Natural killer cell (primary cell): ENCODE measurements around the gene NGLY1. TPM values are rescaled to one million over a fixed set of nuclear protein-coding genes. Genes with fewer than 3 reads are reported as not detected.

Experiments used
- ATAC-seq, 3 donors: fragments of 150-1000 bp in 2 of 3; fragments of 200-7000 bp in 1 of 3; cut with Tn5 transposase; 1 replicate in 1 of 3; 2 replicates in 2 of 3; pipeline ENCODE4 v1.10.0; 2021; ENCODE audit warnings: mild to moderate bottlenecking in 2 of 3, moderate library complexity in 2 of 3
- DNase-seq, 2 donors: peaks; one replicate each; pipeline versions ENCODE4 v3.0.0 to v3.0.0-alpha.2; 2013 to 2021; ENCODE audit warnings: mixed read lengths in 1 of 2
- H3K27ac ChIP-seq: one replicate; pipeline ENCODE4 v1.5.1; 2013; ENCODE audit warnings: mild to moderate bottlenecking, low read length
- H3K27me3 ChIP-seq: one replicate; pipeline ENCODE4 v1.6.1; 2013; ENCODE audit warnings: low read length; ENCODE audit not compliant: control insufficient read depth, insufficient read depth
- H3K36me3 ChIP-seq: one replicate; pipeline ENCODE4 v1.6.1; 2013; ENCODE audit warnings: low read length; ENCODE audit not compliant: control insufficient read depth, insufficient read depth
- H3K4me1 ChIP-seq: one replicate; pipeline ENCODE4 v1.6.1; 2013; ENCODE audit warnings: low read length; ENCODE audit not compliant: control insufficient read depth, insufficient read depth
- H3K4me3 ChIP-seq: one replicate; pipeline ENCODE4 v1.5.1; 2013; ENCODE audit warnings: low read length
- H3K9me3 ChIP-seq: one replicate; pipeline ENCODE4 v1.6.1; 2013; ENCODE audit warnings: low read length; ENCODE audit not compliant: control insufficient read depth, insufficient read depth
- H3K27ac Mint-ChIP-seq, 2 donors: one replicate each; pipeline ENCODE4 v1.8.0; 2022; ENCODE audit warnings: mild to moderate bottlenecking in 2 of 2, mixed read lengths in 2 of 2, moderate library complexity in 1 of 2
- H3K27me3 Mint-ChIP-seq, 2 donors: one replicate each; pipeline ENCODE4 v1.8.0; 2022; ENCODE audit warnings: low read depth in 2 of 2, mixed read lengths in 2 of 2
- H3K36me3 Mint-ChIP-seq: one replicate; pipeline ENCODE4 v1.8.0; 2022; ENCODE audit warnings: mixed read lengths
- H3K4me1 Mint-ChIP-seq, 2 donors: one replicate each; pipeline ENCODE4 v1.8.0; 2022; ENCODE audit warnings: mixed read lengths in 2 of 2
- H3K4me3 Mint-ChIP-seq: one replicate; pipeline ENCODE4 v1.8.0; 2022; ENCODE audit warnings: mild to moderate bottlenecking, moderate library complexity, mixed read lengths
- H3K9me3 Mint-ChIP-seq, 2 donors: one replicate each; pipeline ENCODE4 v1.8.0; 2022; ENCODE audit warnings: mixed read lengths in 2 of 2
- WGBS: methylation state at CpG from one replicate; pipeline ENCODE4 v1.1.7; 2013; ENCODE audit warnings: missing lambda C conversion rate; ENCODE audit not compliant: insufficient coverage; 5-methylcytosine and 5-hydroxymethylcytosine counted together
- intact Hi-C: fragments of 100-400 bp; cut with micrococcal nuclease; formaldehyde crosslinking; loops from one replicate; pipeline ENCODE4 v1.14.2; 2022
- total RNA-seq, 4 donors: library from RNA; stranded (reverse); fragments of 120-200 nt in 1 of 4; gene quantifications; one replicate each; pipeline versions ENCODE4 v1.2.3 to v1.2.4, GENCODE V29; 2013 to 2022
- TF ChIP-seq, protein P1 (sequence below): fragments of 200-600 bp; IDR thresholded peaks from one replicate; pipeline ENCODE4 v1.8.0; 2022; ENCODE audit warnings: antibody characterized with exemption

NGLY1 gene
- total RNA-seq, 3 donors from 2014 or later (not counting 1 experiment from before 2014, with no cell fraction given), result 63.0 to 93.5 (median 88.6) TPM

DNA sequence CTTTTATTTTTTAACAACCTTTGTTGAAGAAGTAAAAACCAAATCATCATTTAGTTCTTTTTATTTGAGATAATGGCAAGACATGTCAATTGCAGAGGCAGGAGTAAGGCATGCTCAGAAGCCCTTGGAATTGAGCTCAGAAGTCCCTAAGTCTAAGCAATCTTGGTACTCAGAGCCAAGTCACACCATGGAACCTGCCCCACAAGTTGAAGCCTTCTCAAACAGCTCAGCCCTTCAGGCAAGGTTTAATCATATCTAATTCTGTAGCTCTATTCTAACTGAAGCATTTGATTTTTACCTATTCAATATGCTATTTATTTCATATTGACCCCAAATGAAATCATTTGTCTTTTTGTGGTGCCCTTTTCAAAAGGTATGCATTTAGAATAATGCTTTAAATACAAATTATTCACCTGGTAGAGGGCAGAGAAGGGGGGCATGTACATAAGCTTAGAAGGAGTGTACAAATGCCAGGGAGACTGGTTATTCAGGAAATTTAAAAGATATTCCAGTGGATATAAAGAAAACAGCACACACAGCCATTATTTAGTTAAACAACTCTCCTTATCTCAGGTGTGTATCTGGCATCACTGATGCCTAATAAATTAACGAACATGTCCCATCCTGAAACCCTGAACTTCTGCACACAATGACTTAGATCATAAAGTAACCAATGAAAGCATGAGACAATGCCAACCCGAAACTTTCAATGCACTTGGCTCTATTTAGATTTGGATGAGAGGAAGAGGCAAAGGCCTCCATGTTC, 92.3 kb downstream of the NGLY1 start:
- WGBS, result 77% methylated on average over 2 of the region's 2 CpGs
- no peak overlapping the region for H3K27ac ChIP-seq

DNA sequence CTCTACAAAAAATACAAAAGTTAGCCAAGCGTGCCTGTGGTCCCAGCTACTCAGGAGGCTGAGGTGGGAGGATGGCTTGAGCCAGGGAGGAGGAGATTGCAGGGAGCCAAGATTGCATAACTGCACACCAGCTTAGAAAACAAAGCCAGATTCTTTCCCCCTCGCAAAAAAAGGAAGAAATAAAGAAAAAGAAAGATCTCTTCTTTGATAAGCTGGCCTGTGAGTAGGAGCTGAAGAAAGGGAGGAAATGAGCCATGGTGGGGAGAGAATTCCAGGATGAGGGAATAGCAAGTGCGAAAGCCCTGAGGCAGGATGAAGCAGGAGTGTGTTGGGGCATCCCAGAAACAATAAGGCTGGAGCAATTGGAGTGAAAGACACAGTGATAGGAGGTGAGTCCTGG, 94.0 kb downstream of the NGLY1 start:
- ATAC-seq, result no peak
- peaks cover 0 to 13% of the 10 kb centered on the region in 2 donors for H3K27me3 Mint-ChIP-seq
- H3K9me3 Mint-ChIP-seq, result no peaks in the 10 kb centered on the region
- H3K27me3 ChIP-seq, result no peaks in the 10 kb centered on the region
- TF ChIP-seq, protein P1, sequence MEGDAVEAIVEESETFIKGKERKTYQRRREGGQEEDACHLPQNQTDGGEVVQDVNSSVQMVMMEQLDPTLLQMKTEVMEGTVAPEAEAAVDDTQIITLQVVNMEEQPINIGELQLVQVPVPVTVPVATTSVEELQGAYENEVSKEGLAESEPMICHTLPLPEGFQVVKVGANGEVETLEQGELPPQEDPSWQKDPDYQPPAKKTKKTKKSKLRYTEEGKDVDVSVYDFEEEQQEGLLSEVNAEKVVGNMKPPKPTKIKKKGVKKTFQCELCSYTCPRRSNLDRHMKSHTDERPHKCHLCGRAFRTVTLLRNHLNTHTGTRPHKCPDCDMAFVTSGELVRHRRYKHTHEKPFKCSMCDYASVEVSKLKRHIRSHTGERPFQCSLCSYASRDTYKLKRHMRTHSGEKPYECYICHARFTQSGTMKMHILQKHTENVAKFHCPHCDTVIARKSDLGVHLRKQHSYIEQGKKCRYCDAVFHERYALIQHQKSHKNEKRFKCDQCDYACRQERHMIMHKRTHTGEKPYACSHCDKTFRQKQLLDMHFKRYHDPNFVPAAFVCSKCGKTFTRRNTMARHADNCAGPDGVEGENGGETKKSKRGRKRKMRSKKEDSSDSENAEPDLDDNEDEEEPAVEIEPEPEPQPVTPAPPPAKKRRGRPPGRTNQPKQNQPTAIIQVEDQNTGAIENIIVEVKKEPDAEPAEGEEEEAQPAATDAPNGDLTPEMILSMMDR, result no peak
- no peaks in the 10 kb centered on the region for H3K36me3 ChIP-seq
- H3K36me3 Mint-ChIP-seq, result no peaks in the 10 kb centered on the region
- intact Hi-C loops, result no loop called here
- 64% methylated on average over 2 of the region's 3 CpGs for WGBS
- no peak overlapping the region for H3K4me3 ChIP-seq
- no peak overlapping the region for H3K4me3 Mint-ChIP-seq
- H3K4me1 Mint-ChIP-seq, result no peaks in the 10 kb centered on the region
- H3K9me3 ChIP-seq, result no peaks in the 10 kb centered on the region
- H3K27ac Mint-ChIP-seq, result no peak overlapping the region
- no peak overlapping the region for H3K27ac ChIP-seq
- no peak for DNase-seq
- H3K4me1 ChIP-seq, result no peaks in the 10 kb centered on the region

More for the DNA sequence above, 92.3 kb downstream of the NGLY1 start:
- Mint-ChIP-seq H3K27ac (no peak overlapping the region), H3K36me3 (no peaks in the 10 kb centered on the region), H3K4me3 (no peak overlapping the region), H3K4me1 (no peaks in the 10 kb centered on the region), H3K9me3 (no peaks in the 10 kb centered on the region), H3K27me3 (peaks cover 0 to 13% of the 10 kb centered on the region in 2 donors)
- TF ChIP-seq, protein P1, result no peak
- no peaks in the 10 kb centered on the region for H3K36me3 ChIP-seq
- ATAC-seq (no peak), DNase-seq (no peak)
- H3K27me3 ChIP-seq, result no peaks in the 10 kb centered on the region
- intact Hi-C loops, result no loop called here
- H3K9me3 ChIP-seq, result no peaks in the 10 kb centered on the region
- no peak overlapping the region for H3K4me3 ChIP-seq
- no peaks in the 10 kb centered on the region for H3K4me1 ChIP-seq

DNA sequence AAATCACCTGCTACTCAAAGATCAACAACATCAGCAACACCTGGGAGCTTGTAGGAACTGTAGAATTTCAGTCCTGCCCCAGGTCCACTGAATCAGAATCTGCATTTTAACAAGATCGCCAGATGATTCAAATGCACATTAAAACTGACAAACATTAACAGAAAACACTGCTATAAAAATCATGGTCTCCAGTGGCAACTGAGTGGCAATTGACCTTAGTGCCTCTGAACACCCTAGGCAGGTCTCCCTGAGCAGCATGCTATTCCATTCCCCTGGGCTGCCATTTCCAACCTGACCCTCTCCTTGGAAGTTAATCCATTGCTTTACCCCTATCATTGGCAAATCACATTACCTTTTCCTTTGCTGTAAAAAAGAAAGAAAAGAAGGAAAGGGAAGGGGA, 95.5 kb downstream of the NGLY1 start:
- Mint-ChIP-seq H3K27me3 (peaks cover 0 to 13% of the 10 kb centered on the region in 2 donors), H3K27ac (no peak overlapping the region), H3K4me3 (no peak overlapping the region), H3K4me1 (no peaks in the 10 kb centered on the region), H3K36me3 (no peaks in the 10 kb centered on the region), H3K9me3 (no peaks in the 10 kb centered on the region)
- Histone ChIP-seq H3K4me3 (no peak overlapping the region), H3K27ac (no peak overlapping the region), H3K4me1 (no peaks in the 10 kb centered on the region), H3K36me3 (no peaks in the 10 kb centered on the region), H3K9me3 (no peaks in the 10 kb centered on the region), H3K27me3 (no peaks in the 10 kb centered on the region)
- ATAC-seq (no peak), DNase-seq (no peak)
- intact Hi-C loops, result no loop called here
- 92% methylated on average over 1 of the region's 1 CpG for WGBS
- TF ChIP-seq, protein P1, result no peak

DNA sequence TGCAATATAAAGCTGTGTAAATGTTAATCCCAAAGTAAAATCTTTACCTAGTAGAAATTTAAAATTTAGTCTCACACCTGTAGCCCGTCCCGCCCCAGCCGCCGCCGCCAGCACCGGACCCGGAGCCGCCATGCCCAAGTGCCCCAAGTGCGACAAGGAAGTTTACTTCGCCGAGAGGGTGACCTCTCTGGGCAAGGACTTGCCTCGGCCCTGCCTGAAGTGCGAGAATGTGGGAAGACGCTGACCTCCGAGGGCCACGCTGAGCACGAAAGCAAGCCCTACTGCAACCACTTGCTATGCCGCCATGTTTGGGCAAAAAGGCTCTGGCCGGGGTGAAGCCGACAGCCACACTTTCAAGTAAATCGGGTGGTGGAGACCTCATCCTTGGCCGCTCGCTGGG, 96.5 kb downstream of the NGLY1 start:
- H3K27ac Mint-ChIP-seq, result no peak overlapping the region
- no peaks in the 10 kb centered on the region for H3K9me3 ChIP-seq
- H3K27ac ChIP-seq, result no peak overlapping the region
- H3K4me1 ChIP-seq, result no peaks in the 10 kb centered on the region
- 96% methylated on average over 23 of the region's 23 CpGs for WGBS
- no peak for DNase-seq
- H3K9me3 Mint-ChIP-seq, result no peaks in the 10 kb centered on the region
- H3K4me3 ChIP-seq, result no peak overlapping the region
- H3K27me3 Mint-ChIP-seq, result peaks cover 0 to 13% of the 10 kb centered on the region in 2 donors
- no peaks in the 10 kb centered on the region for H3K27me3 ChIP-seq
- H3K36me3 ChIP-seq, result no peaks in the 10 kb centered on the region
- intact Hi-C loops, result no loop called here
- no peaks in the 10 kb centered on the region for H3K4me1 Mint-ChIP-seq
- H3K36me3 Mint-ChIP-seq, result no peaks in the 10 kb centered on the region
- TF ChIP-seq, protein P1, result no peak
- H3K4me3 Mint-ChIP-seq, result no peak overlapping the region
- ATAC-seq, result no peak
